ENCODE data around the gene HBG2.

HBG2 gene

DNA sequence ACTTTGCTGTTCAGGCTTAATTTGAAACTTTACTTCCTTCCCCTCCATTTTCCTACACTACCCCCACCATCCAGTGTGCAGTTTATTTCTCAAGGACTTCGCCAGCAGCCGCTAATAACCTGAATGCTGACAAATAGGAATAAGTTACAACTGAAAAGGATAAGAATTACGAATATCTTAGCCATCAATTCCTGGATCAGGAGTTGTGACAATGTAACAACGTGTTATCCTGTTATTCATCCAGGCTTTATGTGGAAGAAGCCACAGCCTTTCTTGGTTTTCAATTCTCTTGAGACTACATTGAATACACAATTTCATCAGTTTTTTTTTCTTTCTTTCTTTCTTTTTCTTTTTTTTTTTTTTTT lies 10.8 kb downstream of the HBG2 start:
- Mint-ChIP-seq H3K27me3 (ENCODE audit: low read depth) (no peaks in the 10 kb centered on the region), H3K4me1 (no peaks in the 10 kb centered on the region), H3K27ac (no peak overlapping the region), H3K36me3 (ENCODE audit: low read depth) (no peaks in the 10 kb centered on the region), H3K4me3 (no peak overlapping the region), H3K9me3 (no peaks in the 10 kb centered on the region)
- TF ChIP-seq, protein P1, sequence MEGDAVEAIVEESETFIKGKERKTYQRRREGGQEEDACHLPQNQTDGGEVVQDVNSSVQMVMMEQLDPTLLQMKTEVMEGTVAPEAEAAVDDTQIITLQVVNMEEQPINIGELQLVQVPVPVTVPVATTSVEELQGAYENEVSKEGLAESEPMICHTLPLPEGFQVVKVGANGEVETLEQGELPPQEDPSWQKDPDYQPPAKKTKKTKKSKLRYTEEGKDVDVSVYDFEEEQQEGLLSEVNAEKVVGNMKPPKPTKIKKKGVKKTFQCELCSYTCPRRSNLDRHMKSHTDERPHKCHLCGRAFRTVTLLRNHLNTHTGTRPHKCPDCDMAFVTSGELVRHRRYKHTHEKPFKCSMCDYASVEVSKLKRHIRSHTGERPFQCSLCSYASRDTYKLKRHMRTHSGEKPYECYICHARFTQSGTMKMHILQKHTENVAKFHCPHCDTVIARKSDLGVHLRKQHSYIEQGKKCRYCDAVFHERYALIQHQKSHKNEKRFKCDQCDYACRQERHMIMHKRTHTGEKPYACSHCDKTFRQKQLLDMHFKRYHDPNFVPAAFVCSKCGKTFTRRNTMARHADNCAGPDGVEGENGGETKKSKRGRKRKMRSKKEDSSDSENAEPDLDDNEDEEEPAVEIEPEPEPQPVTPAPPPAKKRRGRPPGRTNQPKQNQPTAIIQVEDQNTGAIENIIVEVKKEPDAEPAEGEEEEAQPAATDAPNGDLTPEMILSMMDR (IDR thresholded peaks at IDR 0.05; ENCODE audit: unreplicated experiment in 3 of 3) = no peak

DNA sequence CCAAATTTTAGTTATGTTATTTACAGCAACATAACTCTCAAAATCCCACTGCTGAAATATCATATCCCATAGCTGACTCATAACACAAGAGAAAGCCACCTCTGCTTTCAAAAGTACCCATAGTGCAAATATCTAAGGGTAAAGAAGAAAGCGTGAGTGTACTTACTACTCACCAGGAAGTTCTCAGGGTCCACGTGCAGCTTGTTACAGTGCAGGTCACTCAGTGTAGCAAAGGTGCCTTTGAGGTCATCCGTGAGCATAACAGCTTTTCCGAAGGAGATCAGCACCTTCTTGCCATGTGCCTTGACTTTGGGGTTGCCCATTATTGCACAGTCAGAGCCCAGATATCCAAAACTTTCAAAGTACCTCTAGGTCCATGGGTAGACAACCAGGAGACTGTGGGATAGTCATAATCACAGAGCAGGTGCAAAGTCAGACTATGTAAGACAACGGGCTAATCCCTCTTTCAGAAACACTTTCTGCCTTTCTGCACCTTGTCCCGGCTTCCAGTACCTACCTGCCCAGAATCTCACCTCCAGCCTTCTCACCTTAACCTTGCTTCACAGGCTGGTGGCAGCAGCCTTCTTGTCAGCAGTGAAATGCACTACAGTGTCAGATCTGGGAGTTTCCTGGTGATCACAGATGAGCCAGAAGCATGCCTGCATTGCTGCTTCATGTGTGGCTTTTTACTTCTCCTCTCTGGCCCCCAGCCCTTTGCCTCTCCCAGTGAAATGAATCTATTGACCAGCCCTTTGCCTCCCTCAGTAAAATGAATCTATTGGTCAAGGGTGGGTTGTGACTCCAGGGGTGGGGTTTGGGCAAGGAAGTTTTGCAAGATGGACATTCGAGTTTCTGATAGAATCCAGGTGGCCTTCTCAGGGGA lies 11.4 kb downstream of the HBG2 start:
- no peaks in the 10 kb centered on the region for H3K36me3 Mint-ChIP-seq (ENCODE audit: low read depth)
- H3K4me3 Mint-ChIP-seq = no peak overlapping the region

DNA sequence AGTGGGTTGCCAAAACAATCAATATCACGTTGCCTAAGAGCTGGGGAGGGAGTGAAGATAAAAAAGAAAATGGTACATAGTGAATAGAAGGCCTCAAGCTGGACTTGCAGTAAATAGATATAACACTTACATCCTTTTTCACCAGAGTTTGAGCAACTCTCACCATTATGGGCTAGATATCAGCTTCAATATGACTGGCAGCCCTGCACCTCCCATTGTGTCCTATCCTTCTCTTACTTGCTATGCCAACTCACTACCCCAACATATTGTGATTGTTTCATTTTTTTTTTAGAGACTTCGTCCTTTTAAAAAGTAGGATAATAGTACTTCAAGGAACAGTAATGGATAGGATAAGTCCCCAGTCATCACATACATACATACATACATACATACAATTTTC lies 12.4 kb downstream of the HBG2 start:
- H3K27ac Mint-ChIP-seq = no peak overlapping the region
- no peaks in the 10 kb centered on the region for H3K4me1 Mint-ChIP-seq
- no peaks in the 10 kb centered on the region for H3K27me3 Mint-ChIP-seq (ENCODE audit: low read depth)
- no peak overlapping the region for H3K4me3 Mint-ChIP-seq
- no peaks in the 10 kb centered on the region for H3K36me3 Mint-ChIP-seq (ENCODE audit: low read depth)
- TF ChIP-seq, protein P1 (IDR thresholded peaks at IDR 0.05; ENCODE audit: unreplicated experiment in 3 of 3) = no peak
- no peaks in the 10 kb centered on the region for H3K9me3 Mint-ChIP-seq

More for the DNA sequence above, 11.4 kb downstream of the HBG2 start:
- H3K4me1 Mint-ChIP-seq = no peaks in the 10 kb centered on the region
- H3K9me3 Mint-ChIP-seq = no peaks in the 10 kb centered on the region
- no peak overlapping the region for H3K27ac Mint-ChIP-seq
- TF ChIP-seq, protein P1 (IDR thresholded peaks at IDR 0.05; ENCODE audit: unreplicated experiment in 3 of 3) = no peak
- H3K27me3 Mint-ChIP-seq (ENCODE audit: low read depth) = no peaks in the 10 kb centered on the region

DNA sequence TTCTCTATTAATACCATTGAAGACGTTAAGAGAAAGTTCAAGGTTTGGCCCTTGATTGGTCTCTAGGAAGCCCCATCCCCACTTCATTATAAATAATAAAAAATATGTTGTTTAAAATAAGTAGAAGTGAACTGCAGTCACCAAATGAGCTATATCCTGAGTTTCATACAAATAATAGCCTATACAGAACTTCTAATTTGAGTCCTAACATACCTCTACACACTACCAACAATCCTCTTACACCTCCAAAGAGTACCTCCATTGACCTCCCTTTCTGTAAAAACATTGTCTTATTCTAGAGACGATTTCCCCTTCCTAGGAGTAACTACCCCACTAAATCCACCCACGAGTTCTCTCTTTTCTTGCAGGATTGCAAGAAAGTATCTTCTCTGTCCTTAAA lies 13.1 kb downstream of the HBG2 start:
- no peaks in the 10 kb centered on the region for H3K9me3 Mint-ChIP-seq
- no peaks in the 10 kb centered on the region for H3K27me3 Mint-ChIP-seq (ENCODE audit: low read depth)

DNA sequence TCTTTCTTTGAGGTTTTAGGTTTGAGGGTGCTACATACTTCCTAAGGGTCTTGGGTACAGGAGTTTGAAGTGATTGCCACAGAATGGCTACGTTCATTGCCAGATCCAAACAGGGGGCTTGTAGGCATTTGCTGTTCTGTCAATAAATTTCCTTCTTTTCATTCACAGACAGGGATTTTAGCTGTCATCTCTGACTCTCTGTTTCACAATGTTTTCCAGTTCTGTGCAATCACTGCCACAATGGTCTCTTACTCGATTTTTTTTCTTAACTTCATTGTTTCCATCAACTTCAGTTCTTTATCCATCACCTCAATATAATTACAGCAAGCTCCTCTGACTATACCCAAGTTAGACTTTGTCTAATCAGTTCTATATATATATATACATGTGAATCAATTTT lies 14.1 kb downstream of the HBG2 start:
- no peaks in the 10 kb centered on the region for H3K27me3 Mint-ChIP-seq (ENCODE audit: low read depth)
- no peak overlapping the region for H3K4me3 Mint-ChIP-seq
- no peak overlapping the region for H3K27ac Mint-ChIP-seq
- H3K9me3 Mint-ChIP-seq = no peaks in the 10 kb centered on the region
- H3K36me3 Mint-ChIP-seq (ENCODE audit: low read depth) = no peaks in the 10 kb centered on the region
- no peaks in the 10 kb centered on the region for H3K4me1 Mint-ChIP-seq
- TF ChIP-seq, protein P1 (IDR thresholded peaks at IDR 0.05; ENCODE audit: unreplicated experiment in 3 of 3) = no peak

More for the DNA sequence above, 13.1 kb downstream of the HBG2 start:
- TF ChIP-seq, protein P1 (IDR thresholded peaks at IDR 0.05; ENCODE audit: unreplicated experiment in 3 of 3) = no peak
- Mint-ChIP-seq H3K36me3 (ENCODE audit: low read depth) (no peaks in the 10 kb centered on the region), H3K4me1 (no peaks in the 10 kb centered on the region), H3K27ac (no peak overlapping the region), H3K4me3 (no peak overlapping the region)

DNA sequence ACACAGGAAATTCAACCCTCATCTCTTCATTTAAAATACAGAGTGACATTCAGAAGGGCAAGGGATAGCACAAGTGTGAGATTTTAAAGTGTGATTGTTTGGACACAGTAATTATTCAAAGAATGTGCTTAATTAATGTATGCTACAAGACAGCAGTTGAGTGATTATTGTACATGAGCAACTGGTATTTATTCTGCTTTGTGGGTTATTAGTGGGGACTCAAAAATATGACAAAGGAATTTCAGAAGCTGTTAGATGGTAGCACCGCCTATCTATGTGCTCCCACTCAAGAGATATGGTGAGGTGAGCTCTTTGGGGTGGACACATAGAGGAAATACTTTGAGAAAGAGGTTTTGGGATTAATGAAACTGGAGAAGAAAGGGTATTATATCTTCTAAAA lies 14.5 kb downstream of the HBG2 start:
- TF ChIP-seq, protein P1 (IDR thresholded peaks at IDR 0.05; ENCODE audit: unreplicated experiment in 3 of 3) = no peak
- Mint-ChIP-seq H3K27me3 (ENCODE audit: low read depth) (no peaks in the 10 kb centered on the region), H3K4me1 (no peaks in the 10 kb centered on the region), H3K4me3 (no peak overlapping the region), H3K27ac (no peak overlapping the region), H3K36me3 (ENCODE audit: low read depth) (no peaks in the 10 kb centered on the region), H3K9me3 (no peaks in the 10 kb centered on the region)

All from nephron (organoid).